MCF 10A (cell line): Measurements from ENCODE around the gene VAC14. TPM values are rescaled to one million over a fixed set of nuclear protein-coding genes. Genes with fewer than 3 reads are reported as not detected.

ENCODE experiments used
- BruUV-seq: library from RNA; stranded (reverse); fragments of 400-500 nt; replicated peaks from 2 replicates; lab custom pipeline; 2021; lab: Mats Ljungman, UMichigan
- CTCF ChIA-PET: fragments of 300-600 bp; sonication (Branson Sonifier 250); formaldehyde crosslinking; extraction: SDS; loops from one replicate; lab custom pipeline; 2021; ENCODE audit warnings: antibody characterized with exemption, inconsistent platforms; lab: Yijun Ruan, JAX
- POLR2A ChIA-PET: fragments of 300-600, 350-650 bp; sonication (Branson Sonifier 250); formaldehyde crosslinking; extraction: SDS; loops from one replicate; lab custom pipeline; 2020; ENCODE audit warnings: antibody characterized with exemption, inconsistent platforms; lab: Yijun Ruan, JAX
- DNase-seq: peaks from one replicate; pipeline ENCODE4 v3.0.0-alpha.2; 2018; ENCODE audit not compliant: unreplicated experiment
- H3K27ac Mint-ChIP-seq: one replicate; pipeline ENCODE4 v1.8.0; 2022; ENCODE audit warnings: mild to moderate bottlenecking, low read depth, mixed read lengths; ENCODE audit not compliant: unreplicated experiment
- H3K27me3 Mint-ChIP-seq: one replicate; pipeline ENCODE4 v1.8.0; 2022; ENCODE audit warnings: mixed read lengths; ENCODE audit not compliant: insufficient read depth, unreplicated experiment
- H3K36me3 Mint-ChIP-seq: one replicate; pipeline ENCODE4 v1.8.0; 2022; ENCODE audit warnings: mild to moderate bottlenecking, moderate library complexity, mixed read lengths; ENCODE audit not compliant: insufficient read depth, unreplicated experiment
- H3K4me1 Mint-ChIP-seq: one replicate; pipeline ENCODE4 v1.8.0; 2022; ENCODE audit warnings: mixed read lengths; ENCODE audit not compliant: insufficient read depth, unreplicated experiment
- H3K4me3 Mint-ChIP-seq: one replicate; pipeline ENCODE4 v1.8.0; 2022; ENCODE audit warnings: mild to moderate bottlenecking, moderate library complexity, mixed read lengths; ENCODE audit not compliant: unreplicated experiment
- H3K9me3 Mint-ChIP-seq: one replicate; pipeline ENCODE4 v1.8.0; 2022; ENCODE audit warnings: mixed read lengths; ENCODE audit not compliant: unreplicated experiment
- intact Hi-C: fragments of 100-400 bp; cut with micrococcal nuclease; formaldehyde crosslinking; loops from 2 replicates; pipeline ENCODE4 v1.14.1; 2022
- total RNA-seq: library from RNA; stranded (reverse); gene quantifications from 2 replicates; pipeline ENCODE4 v1.2.3, GENCODE V29; 2022
- TF ChIP-seq, protein P1 (sequence below): fragments of 200-600 bp; IDR thresholded peaks from one replicate; pipeline ENCODE4 v1.8.0; 2022; ENCODE audit warnings: antibody characterized with exemption, mild to moderate bottlenecking; ENCODE audit not compliant: unreplicated experiment

VAC14 gene
- total RNA-seq, 1 experiment from 2014 or later: 25.5 TPM

- ChIA-PET POLR2A (interaction anchor here (0.6 to 3.0 kb wide), 5 partner anchors 9 to 107 kb away, joined by 3 to 20 read pairs (median 3); partner anchors contain the start of gene VAC14), CTCF (interaction anchor here (0.9 to 1.7 kb wide), 3 partner anchors 52 to 77 kb away, joined by 3 to 13 read pairs (median 3); no protein-coding TSS in a partner anchor)
- peak overlapping the region; percentile 55 for H3K27ac Mint-ChIP-seq
- H3K36me3 Mint-ChIP-seq: peaks cover 4% of the 10 kb centered on the region
- H3K4me1 Mint-ChIP-seq: peaks cover 52% of the 10 kb centered on the region
- TF ChIP-seq, protein P1, sequence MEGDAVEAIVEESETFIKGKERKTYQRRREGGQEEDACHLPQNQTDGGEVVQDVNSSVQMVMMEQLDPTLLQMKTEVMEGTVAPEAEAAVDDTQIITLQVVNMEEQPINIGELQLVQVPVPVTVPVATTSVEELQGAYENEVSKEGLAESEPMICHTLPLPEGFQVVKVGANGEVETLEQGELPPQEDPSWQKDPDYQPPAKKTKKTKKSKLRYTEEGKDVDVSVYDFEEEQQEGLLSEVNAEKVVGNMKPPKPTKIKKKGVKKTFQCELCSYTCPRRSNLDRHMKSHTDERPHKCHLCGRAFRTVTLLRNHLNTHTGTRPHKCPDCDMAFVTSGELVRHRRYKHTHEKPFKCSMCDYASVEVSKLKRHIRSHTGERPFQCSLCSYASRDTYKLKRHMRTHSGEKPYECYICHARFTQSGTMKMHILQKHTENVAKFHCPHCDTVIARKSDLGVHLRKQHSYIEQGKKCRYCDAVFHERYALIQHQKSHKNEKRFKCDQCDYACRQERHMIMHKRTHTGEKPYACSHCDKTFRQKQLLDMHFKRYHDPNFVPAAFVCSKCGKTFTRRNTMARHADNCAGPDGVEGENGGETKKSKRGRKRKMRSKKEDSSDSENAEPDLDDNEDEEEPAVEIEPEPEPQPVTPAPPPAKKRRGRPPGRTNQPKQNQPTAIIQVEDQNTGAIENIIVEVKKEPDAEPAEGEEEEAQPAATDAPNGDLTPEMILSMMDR: no peak
- DNase-seq: peak; percentile 86
- no peaks in the 10 kb centered on the region for H3K27me3 Mint-ChIP-seq
- H3K4me3 Mint-ChIP-seq: no peak overlapping the region
- intact Hi-C loops: loop anchor here (2.0 kb wide), 1 partner anchor 21 kb away; no protein-coding TSS in a partner anchor
- BruUV-seq: no TSS peak
- H3K9me3 Mint-ChIP-seq: no peaks in the 10 kb centered on the region
Measured at GRCh38 chr16:70694088-70694867, 106.7 kb downstream of the VAC14 start.

- intact Hi-C loops: no loop called here
Measured at GRCh38 chr16:70692873-70693671, 107.9 kb downstream of the VAC14 start.

DNA sequence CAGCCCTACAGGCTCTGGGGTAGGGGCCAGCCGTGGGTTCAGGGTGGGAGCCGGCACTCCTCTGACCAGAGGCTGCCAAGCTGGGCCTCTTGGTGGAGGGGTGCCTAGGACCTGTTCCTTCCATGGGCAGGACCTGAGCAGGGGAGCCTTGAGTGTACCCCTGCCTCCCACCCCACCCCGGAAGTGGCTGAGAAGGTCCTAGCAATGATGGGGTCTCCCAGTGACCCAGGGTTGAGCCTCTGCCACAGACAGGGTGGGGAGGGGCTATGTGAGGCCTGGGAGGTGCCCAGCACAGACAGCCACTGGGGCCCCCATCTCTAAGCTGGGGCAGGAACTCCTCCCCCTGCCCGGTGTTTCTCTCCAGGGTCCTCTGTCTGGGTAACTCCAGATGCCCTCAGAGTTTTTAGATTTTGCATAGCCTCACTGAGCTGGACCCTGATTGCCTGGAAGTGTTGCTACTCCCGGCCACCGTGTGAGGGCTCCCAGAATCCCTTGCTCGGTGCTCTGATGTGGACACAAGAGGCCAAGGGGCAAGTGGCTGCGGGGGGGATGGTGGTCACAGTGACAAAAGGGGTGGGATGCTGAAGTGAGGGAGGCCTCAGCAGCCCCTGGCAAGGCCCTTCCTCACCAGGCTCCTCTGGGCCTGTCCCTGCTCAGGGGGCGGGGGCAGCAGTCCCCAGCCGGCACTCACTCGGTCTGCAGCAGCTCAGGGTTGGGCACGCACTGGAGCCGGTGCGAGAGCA, 108.7 kb downstream of the VAC14 start:
- Mint-ChIP-seq H3K9me3 (no peaks in the 10 kb centered on the region), H3K4me3 (no peak overlapping the region), H3K27ac (no peak overlapping the region), H3K4me1 (peaks cover 60% of the 10 kb centered on the region), H3K27me3 (no peaks in the 10 kb centered on the region), H3K36me3 (peaks cover 8% of the 10 kb centered on the region)
- intact Hi-C loops: no loop called here
- POLR2A ChIA-PET: interaction anchor here (0.6 kb wide), 1 partner anchor 192 kb away, joined by 3 read pairs; no protein-coding TSS in a partner anchor
- TF ChIP-seq, protein P1: no peak
- no peak for DNase-seq
- BruUV-seq: no TSS peak
- CTCF ChIA-PET: interaction anchor here (1.2 to 1.7 kb wide), 3 partner anchors 10 to 78 kb away, joined by 3 to 10 read pairs (median 6); no protein-coding TSS in a partner anchor

More at GRCh38 chr16:70692873-70693671, 107.9 kb downstream of the VAC14 start:
- Mint-ChIP-seq H3K4me3 (no peak overlapping the region), H3K27ac (peak overlapping the region; percentile 55), H3K36me3 (peaks cover 4% of the 10 kb centered on the region), H3K27me3 (no peaks in the 10 kb centered on the region), H3K9me3 (no peaks in the 10 kb centered on the region), H3K4me1 (peaks cover 58% of the 10 kb centered on the region)
- ChIA-PET POLR2A (interaction anchor here (0.9 kb wide), 1 partner anchor 22 kb away, joined by 4 read pairs; no protein-coding TSS in a partner anchor), CTCF (interaction anchor here (0.6 to 1.7 kb wide), 5 partner anchors 45 to 1096 kb away, joined by 3 to 10 read pairs (median 4); no protein-coding TSS in a partner anchor)
- no TSS peak for BruUV-seq
- TF ChIP-seq, protein P1: no peak
- DNase-seq: no peak
